H1 (cell line): Measurements from ENCODE around the gene PBOV1. TPM values are rescaled to one million over a fixed set of nuclear protein-coding genes. Genes with fewer than 3 reads are reported as not detected.

ENCODE experiments used
- CTCF ChIA-PET: fragments of 300-600 bp; sonication (Branson Sonifier 250); formaldehyde crosslinking; loops from one replicate; lab custom pipeline; 2021; ENCODE audit not compliant: partially characterized antibody; lab: Charles Lee
- POLR2A ChIA-PET: fragments of 300-600 bp; sonication (Branson Sonifier 250); formaldehyde crosslinking; loops from one replicate; lab custom pipeline; 2021; ENCODE audit warnings: inconsistent platforms; ENCODE audit not compliant: partially characterized antibody; lab: Charles Lee
- DNase-seq, 2 experiments: peaks; one replicate each; pipeline versions ENCODE4 v3.0.0 to v3.0.0-alpha.2; 2010 to 2022; ENCODE audit warnings: low spot score in 2 of 2, low read depth in 1 of 2, mixed read lengths in 1 of 2
- FAIRE-seq: peaks from 2 replicates; lab custom pipeline; 2011; peaks lifted over from hg19 to GRCh38; lab: Jason Lieb, UNC
- H2AFZ ChIP-seq: 2 replicates; pipeline ENCODE4 v1.8.1; 2012; ENCODE audit warnings: low read length, inconsistent platforms
- H2AK5ac ChIP-seq: 2 replicates; pipeline ENCODE4 v1.6.1; 2013; ENCODE audit warnings: low read depth, low read length
- H2BK120ac ChIP-seq: replicated peaks from 2 replicates; pipeline ENCODE3; 2013; ENCODE audit warnings: low read depth, low read length, inconsistent platforms
- H2BK12ac ChIP-seq: 2 replicates; pipeline ENCODE4 v1.6.1; 2013; ENCODE audit warnings: low read depth, low read length
- H2BK15ac ChIP-seq: 2 replicates; pipeline ENCODE4 v1.6.1; 2013; ENCODE audit warnings: low read length
- H2BK20ac ChIP-seq: 2 replicates; pipeline ENCODE4 v1.6.1; 2013; ENCODE audit warnings: low read length
- H2BK5ac ChIP-seq: 2 replicates; pipeline ENCODE4 v1.6.1; 2013; ENCODE audit warnings: low read depth, low read length
- H3K14ac ChIP-seq: 2 replicates; pipeline ENCODE4 v1.6.1; 2013; ENCODE audit warnings: inconsistent platforms; ENCODE audit not compliant: insufficient read length
- H3K18ac ChIP-seq: 2 replicates; pipeline ENCODE4 v1.6.1; 2013; ENCODE audit warnings: low read length; ENCODE audit errors: extremely low read depth
- H3K23ac ChIP-seq: 2 replicates; pipeline ENCODE4 v1.6.1; 2013; ENCODE audit warnings: inconsistent platforms; ENCODE audit not compliant: insufficient read length
- H3K23me2 ChIP-seq: 2 replicates; pipeline ENCODE4 v1.6.1; 2013; ENCODE audit warnings: low read depth, low read length
- H3K27ac ChIP-seq: 2 replicates; pipeline ENCODE4 v1.6.1; 2011; ENCODE audit warnings: low read depth, low read length, inconsistent platforms
- H3K27me3 ChIP-seq, 4 experiments: replicated peaks in 1 of 4; 1 replicate in 1 of 4; 2 replicates in 3 of 4; pipeline versions ENCODE4 v1.6.1 to v1.8.1; 2011 to 2013; ENCODE audit warnings: low read length in 3 of 4, mild to moderate bottlenecking in 3 of 4, inconsistent platforms in 2 of 4, mixed read lengths in 2 of 4, moderate library complexity in 1 of 4; ENCODE audit not compliant: control insufficient read depth in 3 of 4, insufficient read depth in 3 of 4; ENCODE audit errors: extremely low read depth in 1 of 4
- H3K36me3 ChIP-seq, 4 experiments: 2 replicates each; pipeline versions ENCODE4 v1.6.1 to v1.8.1; 2011 to 2013; ENCODE audit warnings: mild to moderate bottlenecking in 4 of 4, low read length in 3 of 4, moderate library complexity in 2 of 4, control low read depth in 1 of 4, inconsistent platforms in 1 of 4; ENCODE audit not compliant: insufficient read depth in 4 of 4, control insufficient read depth in 2 of 4
- H3K4ac ChIP-seq: replicated peaks from 2 replicates; pipeline ENCODE3; 2013; ENCODE audit warnings: low read length, low read depth, mixed read lengths, inconsistent platforms; ENCODE audit not compliant: insufficient read length
- H3K4me1 ChIP-seq, 4 experiments: replicated peaks in 1 of 4; 1 replicate in 1 of 4; 2 replicates in 3 of 4; pipeline versions ENCODE4 v1.6.1 to v1.8.1; 2011 to 2013; ENCODE audit warnings: low read length in 3 of 4, inconsistent platforms in 2 of 4, mixed read lengths in 1 of 4; ENCODE audit not compliant: insufficient read depth in 4 of 4, control insufficient read depth in 3 of 4
- H3K4me2 ChIP-seq, 2 experiments: 2 replicates each; pipeline versions ENCODE4 v1.6.1 to v1.8.1; 2011 to 2013; ENCODE audit warnings: low read depth in 2 of 2, low read length in 2 of 2, control low read depth in 1 of 2, inconsistent platforms in 1 of 2, mild to moderate bottlenecking in 1 of 2; ENCODE audit not compliant: insufficient read depth in 1 of 2
- H3K4me3 ChIP-seq, 4 experiments: fragments of 200-600, 300-600 bp in 1 of 4; sonication (generic), shearing (Covaris generic), sonication (Bioruptor Twin) in 1 of 4; 2 replicates each; pipeline versions ENCODE4 v1.5.1 to v1.8.1; 2011 to 2016; ENCODE audit warnings: low read length in 4 of 4, low read depth in 3 of 4, control low read depth in 2 of 4, inconsistent platforms in 2 of 4, mild to moderate bottlenecking in 2 of 4, mixed read lengths in 1 of 4, moderate library complexity in 1 of 4; ENCODE audit not compliant: insufficient read depth in 2 of 4; ENCODE audit errors: extremely low read depth in 1 of 4
- H3K56ac ChIP-seq: replicated peaks from 2 replicates; pipeline ENCODE3; 2013; ENCODE audit warnings: low read depth, mild to moderate bottlenecking, mixed read lengths, low read length, inconsistent platforms; ENCODE audit not compliant: insufficient read length
- H3K79me1 ChIP-seq: 2 replicates; pipeline ENCODE4 v1.6.1; 2013; ENCODE audit warnings: low read depth, low read length, control low read depth
- H3K79me2 ChIP-seq, 2 experiments: 2 replicates each; pipeline versions ENCODE4 v1.6.1 to v1.8.1; 2012 to 2013; ENCODE audit warnings: low read length in 2 of 2, mild to moderate bottlenecking in 2 of 2, inconsistent platforms in 1 of 2; ENCODE audit not compliant: insufficient read depth in 2 of 2, control insufficient read depth in 1 of 2
- H3K9ac ChIP-seq, 4 experiments: replicated peaks in 1 of 4; 1 replicate in 1 of 4; 2 replicates in 3 of 4; pipeline versions ENCODE4 v1.6.1 to v1.8.1; 2011 to 2013; ENCODE audit warnings: low read depth in 3 of 4, low read length in 3 of 4, control low read depth in 2 of 4, mild to moderate bottlenecking in 2 of 4, moderate library complexity in 2 of 4, inconsistent platforms in 1 of 4; ENCODE audit errors: extremely low read depth in 1 of 4
- H3K9me3 ChIP-seq, 2 experiments: 2 replicates each; pipeline versions ENCODE4 v1.6.1 to v1.8.1; 2012 to 2013; ENCODE audit warnings: mild to moderate bottlenecking in 2 of 2, moderate library complexity in 2 of 2, control low read depth in 1 of 2, inconsistent platforms in 1 of 2, low read depth in 1 of 2, low read length in 1 of 2, mixed read lengths in 1 of 2; ENCODE audit not compliant: insufficient read depth in 2 of 2
- H4K20me1 ChIP-seq, 2 experiments: replicated peaks in 1 of 2; 2 replicates each; pipeline versions ENCODE3 to v1.8.1; 2011 to 2013; ENCODE audit warnings: inconsistent platforms in 2 of 2, low read length in 2 of 2, mild to moderate bottlenecking in 1 of 2; ENCODE audit not compliant: insufficient read depth in 2 of 2, control insufficient read depth in 1 of 2
- H4K5ac ChIP-seq: 2 replicates; pipeline ENCODE4 v1.6.1; 2013; ENCODE audit warnings: low read length, low read depth, mixed read lengths, inconsistent platforms; ENCODE audit not compliant: insufficient read length
- H4K8ac ChIP-seq: 2 replicates; pipeline ENCODE4 v1.8.0; 2013; ENCODE audit warnings: mild to moderate bottlenecking, moderate library complexity, low read length, inconsistent platforms; ENCODE audit not compliant: insufficient read depth; ENCODE audit errors: extremely low read depth
- H4K91ac ChIP-seq: replicated peaks from 2 replicates; pipeline ENCODE3; 2013; ENCODE audit warnings: low read length, mixed read lengths, inconsistent platforms; ENCODE audit not compliant: insufficient read length
- BACH1 ChIP-seq: IDR thresholded peaks from 2 replicates; pipeline ENCODE4 v1.6.1; 2012; ENCODE audit warnings: low read length, improper control_type of control experiment
- CBX5 ChIP-seq: fragments of 300-800, 300-1000 bp; sonication (generic); IDR thresholded peaks from 2 replicates; pipeline ENCODE4 v1.7.1; 2016; ENCODE audit warnings: antibody characterized with exemption, low read length, low read depth
- EP300 ChIP-seq, 2 experiments: IDR thresholded peaks; 1 replicate in 1 of 2; 2 replicates in 1 of 2; pipeline ENCODE4 v1.6.1; 2011 to 2012; ENCODE audit warnings: low read depth in 2 of 2, low read length in 2 of 2, mild to moderate bottlenecking in 2 of 2, borderline replicate concordance in 1 of 2, inconsistent platforms in 1 of 2, moderate library complexity in 1 of 2
- GABPA ChIP-seq: IDR thresholded peaks from 2 replicates; pipeline ENCODE4 v1.6.1; 2011; ENCODE audit warnings: mild to moderate bottlenecking, low read length, moderate library complexity, borderline replicate concordance; ENCODE audit not compliant: insufficient read depth
- GTF2F1 ChIP-seq: IDR thresholded peaks from 2 replicates; pipeline ENCODE4 v1.6.1; 2012; ENCODE audit warnings: low read depth, low read length, improper control_type of control experiment, borderline replicate concordance
- KDM4A ChIP-seq: IDR thresholded peaks from one replicate; pipeline ENCODE4 v1.7.1; 2012; ENCODE audit warnings: low read depth, mild to moderate bottlenecking, moderate library complexity, low read length, inconsistent platforms; ENCODE audit not compliant: severe bottlenecking
- POLR2A ChIP-seq, 2 experiments: IDR thresholded peaks; 1 replicate in 1 of 2; 2 replicates in 1 of 2; pipeline ENCODE4 v1.6.1; 2011; ENCODE audit warnings: low read depth in 2 of 2, low read length in 2 of 2, mild to moderate bottlenecking in 2 of 2; ENCODE audit errors: control extremely low read depth in 1 of 2
- POU5F1 ChIP-seq: IDR thresholded peaks from 2 replicates; pipeline ENCODE4 v1.6.1; 2011; ENCODE audit warnings: low read depth, mild to moderate bottlenecking, low read length, moderate library complexity
- RXRA ChIP-seq: IDR thresholded peaks from 2 replicates; pipeline ENCODE4 v1.6.1; 2011; ENCODE audit warnings: low read depth, mild to moderate bottlenecking, low read length, moderate library complexity; ENCODE audit not compliant: insufficient read depth
- SIRT6 ChIP-seq: IDR thresholded peaks from one replicate; pipeline ENCODE4 v1.7.1; 2012; ENCODE audit warnings: low read length, inconsistent platforms
- SRF ChIP-seq: IDR thresholded peaks from 2 replicates; pipeline ENCODE4 v1.6.1; 2011; ENCODE audit warnings: mild to moderate bottlenecking, low read depth, low read length, moderate library complexity
- WGBS, 2 experiments: shearing (Covaris generic) in 1 of 2; methylation state at CpG; one replicate each; pipeline versions ENCODE4 v1.1.6 to v1.1.7; 2013 to 2015; ENCODE audit warnings: low lambda C conversion rate in 2 of 2, mixed read lengths in 2 of 2, inconsistent platforms in 1 of 2, low coverage in 1 of 2, missing lambda C conversion rate in 1 of 2; ENCODE audit not compliant: insufficient replicate concordance in 2 of 2, insufficient coverage in 1 of 2, insufficient read length in 1 of 2; ENCODE audit errors: extremely low coverage in 1 of 2, missing lambda C conversion rate in 1 of 2; 5-methylcytosine and 5-hydroxymethylcytosine counted together
- polyA plus RNA-seq, 7 experiments: library from polyadenylated mRNA; depleted of rRNA in 3 of 7; stranded (reverse) in 5 of 7; unstranded in 2 of 7; fragments of >200 nt in 5 of 7; fragments of 200-250 nt in 2 of 7; gene quantifications; 1 replicate in 5 of 7; 2 replicates in 1 of 7; 4 replicates in 1 of 7; pipeline versions ENCODE4 v1.2.1 to v1.2.3, GENCODE V29; 2011 to 2013; ENCODE audit warnings: missing spikeins in 2 of 7, mixed read lengths in 2 of 7
- total RNA-seq: library from RNA; stranded (reverse); fragmentation: NEBNext Ultra II Directional; extraction: Animal tissue kit (Norgen Biotek cat#: 25700); gene quantifications from 2 replicates; pipeline ENCODE4 v1.2.1, GENCODE V29; 2021

PBOV1 gene
- total and polyA plus RNA-seq, 2 of the 8 experiments (the other 6 are each of a cell fraction or from before 2014, with no cell fraction given), result not detected

- Histone ChIP-seq H2BK120ac (no peak overlapping the region), H3K9ac (no peak overlapping the region), H2BK15ac (no peak overlapping the region), H3K9me3 (no peaks in the 10 kb centered on the region), H3K27ac (no peak overlapping the region), H3K4me3 (no peak overlapping the region), H3K4me1 (no peaks in the 10 kb centered on the region), H2BK20ac (no peak overlapping the region), H3K27me3 (no peaks in the 10 kb centered on the region), H2BK5ac (no peak overlapping the region), H2BK12ac (no peak overlapping the region), H3K79me2 (no peaks in the 10 kb centered on the region), H4K20me1 (no peaks in the 10 kb centered on the region), H4K5ac (no peak overlapping the region), H4K8ac (no peak overlapping the region), H3K4me2 (no peak overlapping the region), H3K14ac (no peak overlapping the region), H3K18ac (no peak overlapping the region), H3K36me3 (no peaks in the 10 kb centered on the region; a peak in 1 of 8 replicates), H3K56ac (no peak overlapping the region), H3K23me2 (no peaks in the 10 kb centered on the region), H2AFZ (no peak overlapping the region), H2AK5ac (no peak overlapping the region), H3K4ac (no peak overlapping the region), H3K23ac (no peak overlapping the region), H3K79me1 (no peaks in the 10 kb centered on the region), H4K91ac (no peak overlapping the region)
- FAIRE-seq (no peak), DNase-seq (no peak)
- WGBS, 2 experiments, result 92% methylated on average over 1 of the region's 1 CpG; no CpG with 5 or more reads in 1 of the 2 experiments
- ChIA-PET POLR2A (no interaction called here), CTCF (interaction anchor here (0.8 to 1.7 kb wide), 5 partner anchors 9 to 39 kb away, joined by 3 to 9 read pairs (median 4); no protein-coding TSS in a partner anchor)
- TF ChIP-seq POLR2A (IDR thresholded peaks at IDR 0.05; ENCODE audit: control extremely low read depth in 1 of 2, low read depth in 2 of 2, low read length in 2 of 2), result no peak
- TF ChIP-seq POU5F1, result no peak
- no peak for TF ChIP-seq SRF
- TF ChIP-seq SIRT6, result no peak
- TF ChIP-seq GABPA, result no peak
- no peak for TF ChIP-seq RXRA
- no peak for TF ChIP-seq CBX5
- no peak for TF ChIP-seq EP300 (IDR thresholded peaks at IDR 0.05; ENCODE audit: borderline replicate concordance in 1 of 2, low read depth in 2 of 2, low read length in 2 of 2)
- no peak for TF ChIP-seq BACH1
- no peak for TF ChIP-seq GTF2F1
- TF ChIP-seq KDM4A, result no peak
These were observed 30.6 kb upstream of the PBOV1 start for GRCh38 chr6:138248878-138249277.
